ENCODE data around the gene RELL2. TPM values are rescaled to one million over a fixed set of nuclear protein-coding genes. Genes with fewer than 3 reads are reported as not detected.
"Not testable (repeated sequence)": the region's sequence is repeated elsewhere in the genome, so short reads cannot be mapped to it uniquely, and the experiment has no call there.

The RELL2 gene
- total RNA-seq, 4 donors from 2014 or later = 0.16 to 1.1 TPM; not detected in 2

- Histone ChIP-seq H3K4me1 (peaks cover 85 to 92% of the 10 kb centered on the region in 2 donors), H3K27me3 (no peaks in the 10 kb centered on the region), H3K4me3 (no peak overlapping the region), H3K36me3 (no peaks in the 10 kb centered on the region), H3K27ac (peak overlapping the region; percentile 89 to 94 (median 91)), H3K9me3 (no peaks in the 10 kb centered on the region)
- ATAC-seq = peak in 1 of 2 donors; percentile 17
- intact Hi-C loops (cut with DNase I; ENCODE audit: low total_unique reads) = no loop called here
- DNase-seq = peak; percentile 23 to 42
- TF ChIP-seq CTCF (IDR thresholded peaks at IDR 0.05 in 4 of 5, conservative IDR thresholded peaks at IDR 0.05 in 1 of 5) (no peak), POLR2A (IDR thresholded peaks at IDR 0.05) (no peak)
- in situ Hi-C loops (cut with MboI; ENCODE audit: low sequenced_read_pairs in 4 of 4) = no loop called here
Observed at GRCh38 chr5:141605523-141606277, 31.1 kb upstream of the RELL2 start.

GRCh38 chr5:141608046-141608445 is 28.8 kb upstream of the RELL2 start:
- DNase-seq = no peak
- Histone ChIP-seq H3K4me3 (no peak overlapping the region), H3K27ac (peak overlapping the region; percentile 89 to 94 (median 91)), H3K9me3 (no peaks in the 10 kb centered on the region), H3K4me1 (peaks cover 80 to 86% of the 10 kb centered on the region in 2 donors), H3K36me3 (no peaks in the 10 kb centered on the region), H3K27me3 (no peaks in the 10 kb centered on the region)
- no peak for ATAC-seq
- in situ Hi-C loops (cut with MboI; ENCODE audit: low sequenced_read_pairs in 4 of 4) = no loop called here
- TF ChIP-seq POLR2A (IDR thresholded peaks at IDR 0.05) (no peak), CTCF (IDR thresholded peaks at IDR 0.05 in 4 of 5, conservative IDR thresholded peaks at IDR 0.05 in 1 of 5) (no peak)
- intact Hi-C loops (cut with DNase I; ENCODE audit: low total_unique reads) = no loop called here

GRCh38 chr5:141608557-141608956 is 28.2 kb upstream of the RELL2 start:
- in situ Hi-C loops (cut with MboI; ENCODE audit: low sequenced_read_pairs in 4 of 4) = no loop called here
- H3K27me3 ChIP-seq = no peaks in the 10 kb centered on the region
- ATAC-seq (peak in 1 of 2 donors; percentile 35), DNase-seq (no peak)
- no peaks in the 10 kb centered on the region for H3K36me3 ChIP-seq
- H3K4me3 ChIP-seq = no peak overlapping the region
- peak overlapping the region; percentile 89 to 94 (median 91) for H3K27ac ChIP-seq
- TF ChIP-seq CTCF (IDR thresholded peaks at IDR 0.05 in 4 of 5, conservative IDR thresholded peaks at IDR 0.05 in 1 of 5) (no peak), POLR2A (IDR thresholded peaks at IDR 0.05) (no peak)
- no peaks in the 10 kb centered on the region for H3K9me3 ChIP-seq
- peaks cover 80 to 86% of the 10 kb centered on the region in 2 donors for H3K4me1 ChIP-seq
- intact Hi-C loops (cut with DNase I; ENCODE audit: low total_unique reads) = no loop called here

- peak overlapping the region; percentile 89 to 94 (median 91) for H3K27ac ChIP-seq
- intact Hi-C loops (cut with DNase I; ENCODE audit: low total_unique reads) = no loop called here
Observed at GRCh38 chr5:141609044-141609443, 27.8 kb upstream of the RELL2 start.

GRCh38 chr5:141609921-141610320 is 26.9 kb upstream of the RELL2 start:
- DNase-seq; H3K9me3 ChIP-seq; intact Hi-C loops (cut with DNase I; ENCODE audit: low total_unique reads); H3K27me3 ChIP-seq; H3K4me3 ChIP-seq; H3K36me3 ChIP-seq; in situ Hi-C loops (cut with MboI; ENCODE audit: low sequenced_read_pairs in 4 of 4); ATAC-seq: not testable (repeated sequence)
- Histone ChIP-seq H3K4me1 (peaks cover 80 to 87% of the 10 kb centered on the region in 2 donors), H3K27ac (peak overlapping the region; percentile 0 to 94 (median 90))

More at GRCh38 chr5:141609044-141609443, 27.8 kb upstream of the RELL2 start:
- no peaks in the 10 kb centered on the region for H3K9me3 ChIP-seq
- no peaks in the 10 kb centered on the region for H3K27me3 ChIP-seq
- in situ Hi-C loops (cut with MboI; ENCODE audit: low sequenced_read_pairs in 4 of 4) = no loop called here
- TF ChIP-seq CTCF (IDR thresholded peaks at IDR 0.05 in 4 of 5, conservative IDR thresholded peaks at IDR 0.05 in 1 of 5) (no peak), POLR2A (IDR thresholded peaks at IDR 0.05) (no peak)
- no peak overlapping the region for H3K4me3 ChIP-seq
- ATAC-seq = no peak
- peaks cover 80 to 86% of the 10 kb centered on the region in 2 donors for H3K4me1 ChIP-seq
- DNase-seq = no peak
- no peaks in the 10 kb centered on the region for H3K36me3 ChIP-seq
